EL (cell line): ENCODE results near the gene SEL1L.
"Not testable (repeated sequence)": the region's sequence is repeated elsewhere in the genome, so short reads cannot be mapped to it uniquely, and the experiment has no call there.

ENCODE experiments used
- DNase-seq: peaks from one replicate; pipeline ENCODE4 v3.0.0-alpha.2; 2016

Gene SEL1L

DNA sequence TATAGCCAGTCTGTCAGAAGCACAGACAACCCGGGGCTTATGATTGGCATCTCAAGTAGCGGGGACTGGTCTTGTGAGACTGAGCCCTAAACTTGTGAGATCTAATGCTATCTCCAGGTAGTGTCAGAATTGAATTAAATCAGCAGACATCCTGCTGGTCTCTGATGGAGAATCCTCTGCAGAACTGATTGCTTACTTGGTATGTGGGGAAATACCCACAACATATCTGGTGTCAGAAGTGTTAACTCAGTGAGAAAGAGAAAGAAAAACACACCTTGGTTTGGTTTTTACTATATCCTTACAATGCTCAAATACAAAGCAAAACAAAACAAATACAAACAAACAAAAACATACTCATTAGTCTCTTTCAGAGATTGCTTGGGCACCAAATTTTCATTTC, 10.0 kb downstream of the SEL1L start:
- DNase-seq = no peak

DNA sequence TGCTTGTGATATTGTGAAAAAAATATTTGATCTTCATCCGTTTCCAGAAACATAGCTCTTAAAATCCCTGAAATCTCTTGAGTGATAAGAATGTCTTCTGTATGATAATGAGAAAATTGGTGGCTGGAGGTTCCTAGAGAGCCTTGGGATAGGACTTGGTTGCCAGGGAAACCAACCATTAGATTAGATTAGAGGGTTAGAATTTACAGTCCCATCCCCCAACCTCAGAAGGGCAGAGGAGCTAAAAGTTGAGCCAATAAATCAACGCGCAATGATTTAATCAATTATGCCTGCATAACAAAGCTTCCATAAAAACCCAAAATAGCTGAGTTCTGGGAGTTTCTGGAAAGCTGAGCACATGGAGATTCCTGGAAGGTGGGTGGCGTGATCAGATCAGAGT, 10.6 kb downstream of the SEL1L start:
- DNase-seq = no peak

- no peak for DNase-seq
These were observed 12.3 kb downstream of the SEL1L start for GRCh38 chr14:81521356-81521755.

GRCh38 chr14:81519200-81520011, 14.2 kb downstream of the SEL1L start:
- DNase-seq = no peak

DNA sequence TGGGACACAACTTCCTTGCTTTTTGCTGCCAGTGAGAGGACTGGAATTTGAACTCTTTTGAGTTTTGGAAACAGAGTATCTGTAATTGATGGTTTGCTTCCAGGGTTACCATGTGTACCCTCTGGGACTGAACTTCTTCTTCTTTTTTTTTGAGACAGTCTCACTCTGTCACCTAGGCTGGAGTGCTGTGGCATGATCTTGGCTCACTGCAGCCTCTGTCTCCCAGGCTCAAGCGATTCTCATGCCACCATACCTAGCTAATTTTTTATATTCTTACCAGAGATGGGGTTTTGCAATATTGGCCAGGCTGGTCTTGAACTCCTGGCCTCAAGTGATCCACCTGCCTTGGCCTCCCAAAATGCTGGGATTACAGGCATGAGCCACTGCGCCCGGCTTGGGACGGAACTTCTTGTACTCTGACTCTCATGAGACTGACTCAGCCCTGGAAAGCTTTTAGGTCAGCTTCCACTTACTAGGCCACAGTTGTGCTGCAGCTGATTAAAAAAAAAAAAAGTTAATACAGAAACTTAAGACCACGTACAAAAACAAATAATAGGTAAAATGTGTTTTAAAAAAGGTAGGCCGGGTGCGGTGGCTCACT, 15.8 kb downstream of the SEL1L start:
- no peak for DNase-seq

- peak; percentile 22 for DNase-seq
These were observed 16.5 kb downstream of the SEL1L start for GRCh38 chr14:81516986-81517797.

DNA sequence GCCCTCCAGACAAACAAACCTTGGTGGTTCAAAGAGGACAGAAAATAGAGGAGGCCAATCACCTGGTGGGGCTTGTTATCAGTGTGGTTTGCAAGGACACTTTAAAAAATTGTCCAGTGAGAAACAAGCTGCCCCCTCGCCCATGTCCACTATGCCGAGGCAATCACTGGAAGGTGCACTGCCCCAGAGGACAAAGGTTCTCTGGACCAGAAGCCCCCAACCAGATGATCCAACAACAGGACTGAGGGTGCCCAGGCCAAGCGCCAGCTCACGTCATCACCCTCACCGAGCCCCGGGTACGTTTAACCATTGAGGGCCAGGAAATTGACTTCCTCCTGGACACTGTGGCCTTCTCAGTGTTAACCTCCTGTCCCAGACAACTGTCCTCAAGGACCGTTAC, 17.7 kb downstream of the SEL1L start:
- DNase-seq = not testable (repeated sequence)

DNA sequence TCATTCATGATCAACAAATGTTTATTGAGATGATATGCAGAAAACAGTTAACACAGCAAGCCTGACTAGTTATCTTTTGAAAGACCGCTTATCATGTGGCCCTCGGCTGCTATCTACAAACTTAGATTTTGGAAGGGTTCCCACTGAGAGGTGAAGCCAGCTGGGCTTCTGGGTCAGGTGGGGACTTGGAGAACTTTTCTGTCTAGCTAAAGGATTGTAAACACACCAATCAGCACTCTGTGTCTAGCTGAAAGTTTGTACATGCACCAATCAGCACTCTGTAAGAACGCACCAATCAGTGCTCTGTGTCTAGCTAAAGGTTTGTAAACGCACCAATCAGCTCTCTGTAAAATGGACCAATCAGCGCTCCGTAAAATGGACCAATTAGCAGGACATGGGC, 20.8 kb downstream of the SEL1L start:
- not testable (repeated sequence) for DNase-seq

- DNase-seq = no peak
These were observed 22.3 kb downstream of the SEL1L start for GRCh38 chr14:81511111-81511904.

DNA sequence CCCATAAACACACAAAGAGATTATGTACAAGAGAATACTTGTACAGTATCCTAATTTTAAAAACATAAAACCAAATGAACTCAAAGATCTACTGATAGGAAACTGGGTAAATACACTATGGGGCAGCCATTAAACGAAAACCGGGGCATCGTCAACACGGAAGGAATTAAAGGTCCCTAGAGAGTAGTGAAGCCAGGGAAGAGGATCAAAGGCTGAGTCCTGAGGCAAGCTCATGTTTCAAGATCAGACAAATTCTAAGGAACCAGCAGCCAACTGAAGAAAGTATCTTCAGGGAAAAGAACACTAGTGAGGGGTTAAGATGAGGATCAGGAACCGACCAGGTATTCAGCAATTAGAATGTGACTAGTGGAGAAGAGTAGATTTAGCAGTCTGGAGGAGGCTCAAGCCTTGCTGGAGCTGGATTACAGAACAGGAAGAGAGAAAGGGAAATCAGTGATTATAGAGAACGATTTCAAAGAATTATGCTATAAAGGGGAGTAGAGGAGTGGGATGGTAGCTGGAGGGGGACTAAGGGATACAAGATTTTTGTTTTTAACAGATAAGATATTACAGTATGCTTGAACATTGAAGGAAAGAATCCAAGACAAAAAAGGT, 23.7 kb downstream of the SEL1L start:
- no peak for DNase-seq

- DNase-seq = no peak
These were observed 24.3 kb downstream of the SEL1L start for GRCh38 chr14:81509321-81509720.

GRCh38 chr14:81506487-81506886, 27.2 kb downstream of the SEL1L start:
- no peak for DNase-seq

GRCh38 chr14:81504864-81505263, 28.8 kb downstream of the SEL1L start:
- DNase-seq = no peak

- DNase-seq = no peak
These were observed 47.9 kb downstream of the SEL1L start for GRCh38 chr14:81485781-81486180.

DNA sequence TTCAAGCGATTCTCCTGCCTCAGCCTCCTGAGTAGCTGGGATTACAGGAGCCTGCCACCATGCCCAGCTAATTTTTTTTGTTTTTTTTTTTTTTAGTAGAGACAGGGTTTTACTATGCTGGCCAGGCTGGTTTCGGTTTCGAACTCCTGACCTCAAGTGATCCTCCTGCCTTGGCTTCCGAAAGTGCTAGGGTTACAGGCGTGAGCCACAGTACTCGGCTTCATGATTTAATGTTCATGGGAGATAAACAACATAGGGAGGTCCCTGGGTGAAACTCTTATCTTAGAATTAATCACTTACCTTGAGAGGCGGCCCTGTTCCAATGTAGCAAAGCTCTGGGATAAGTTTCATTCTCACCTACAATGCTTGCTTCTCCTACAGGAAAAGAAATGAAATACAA, 48.3 kb downstream of the SEL1L start:
- no peak for DNase-seq

GRCh38 chr14:81484120-81484519, 49.5 kb downstream of the SEL1L start:
- no peak for DNase-seq

DNA sequence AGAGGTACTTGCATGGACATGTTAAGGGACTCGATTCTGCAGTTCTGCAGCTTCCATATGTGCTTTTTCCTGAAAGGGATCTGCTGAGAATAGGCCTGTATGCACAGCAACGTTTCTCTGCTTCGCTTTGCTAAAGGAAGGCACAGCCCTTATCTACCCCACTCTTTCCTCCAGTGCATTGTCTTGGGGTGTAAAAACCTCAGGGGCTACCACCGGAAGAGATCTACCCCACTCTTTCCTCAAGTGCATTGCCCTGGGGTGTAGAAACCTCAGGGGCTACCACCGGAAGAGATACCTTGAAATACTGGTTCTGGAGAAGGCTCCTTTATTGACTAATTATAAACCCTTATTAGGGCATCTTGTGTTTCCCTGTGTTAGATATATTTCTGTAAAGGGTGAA, 52.9 kb downstream of the SEL1L start:
- DNase-seq = no peak

- DNase-seq = no peak
These were observed 55.2 kb downstream of the SEL1L start for GRCh38 chr14:81478446-81478845.

GRCh38 chr14:81476816-81477215, 56.8 kb downstream of the SEL1L start:
- DNase-seq = no peak

GRCh38 chr14:81474685-81475324, 58.8 kb downstream of the SEL1L start:
- no peak for DNase-seq

DNA sequence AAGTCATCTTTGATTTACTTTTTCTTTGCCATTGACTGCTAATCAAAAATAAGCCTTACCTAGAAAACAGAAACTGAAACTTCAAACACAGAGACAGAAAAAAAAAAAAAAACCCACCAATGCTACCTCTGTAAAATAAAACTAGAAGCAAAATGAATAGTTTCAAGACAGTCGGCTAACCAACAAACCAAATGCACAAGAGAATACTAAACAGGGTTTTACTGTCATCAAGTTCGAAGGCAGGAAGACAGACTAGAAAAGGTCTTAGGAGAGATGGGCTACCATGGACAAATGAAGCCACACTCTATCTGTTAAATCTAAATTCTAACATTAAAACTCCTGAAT, 59.5 kb downstream of the SEL1L start:
- no peak for DNase-seq
